Cardiac fibroblast (primary cell): Measurements from ENCODE around the gene RAB15.

Experiments
- DNase-seq, 2 donors: peaks; one replicate each; pipeline versions ENCODE4 v3.0.0 to v3.0.0-alpha.2; 2010; ENCODE audit warnings: low read depth in 2 of 2
- H3K4me3 ChIP-seq, 2 donors: replicated peaks in 1 of 2; 1 replicate in 1 of 2; 2 replicates in 1 of 2; pipeline ENCODE4 v1.5.1; 2011; ENCODE audit warnings: low read depth in 2 of 2, low read length in 2 of 2, mild to moderate bottlenecking in 2 of 2, moderate library complexity in 1 of 2
- TF ChIP-seq, protein P1 (sequence below): IDR thresholded peaks from one replicate; pipeline ENCODE4 v1.5.1; 2011; ENCODE audit warnings: low read depth, mild to moderate bottlenecking, low read length, inconsistent platforms

RAB15 gene

DNA sequence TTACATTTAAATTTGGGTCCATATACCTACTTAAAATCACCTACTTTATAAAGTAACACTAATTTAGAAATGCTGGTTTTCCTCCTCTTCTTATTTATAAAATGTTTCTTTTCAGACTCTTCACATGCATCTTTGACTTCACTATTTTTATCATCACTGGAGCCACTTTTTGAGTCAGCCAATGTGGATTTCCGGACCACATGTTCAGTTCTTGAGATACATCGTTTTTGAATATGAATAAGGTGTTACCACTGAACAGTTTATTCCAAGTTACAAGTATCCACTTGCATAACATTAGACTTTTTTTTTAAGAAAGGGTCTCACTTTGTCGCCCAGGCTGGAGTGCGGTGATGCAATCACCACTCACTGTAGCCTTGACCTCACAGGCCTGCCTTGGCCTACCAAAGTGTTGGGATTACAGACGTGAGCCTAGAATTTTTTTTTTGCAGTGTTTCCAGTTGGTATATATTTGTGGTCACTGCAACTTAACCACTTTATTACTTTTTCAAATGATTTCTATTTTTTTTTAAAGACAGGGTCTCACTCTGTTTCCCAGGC, 20.3 kb upstream of the RAB15 start:
- TF ChIP-seq, protein P1, sequence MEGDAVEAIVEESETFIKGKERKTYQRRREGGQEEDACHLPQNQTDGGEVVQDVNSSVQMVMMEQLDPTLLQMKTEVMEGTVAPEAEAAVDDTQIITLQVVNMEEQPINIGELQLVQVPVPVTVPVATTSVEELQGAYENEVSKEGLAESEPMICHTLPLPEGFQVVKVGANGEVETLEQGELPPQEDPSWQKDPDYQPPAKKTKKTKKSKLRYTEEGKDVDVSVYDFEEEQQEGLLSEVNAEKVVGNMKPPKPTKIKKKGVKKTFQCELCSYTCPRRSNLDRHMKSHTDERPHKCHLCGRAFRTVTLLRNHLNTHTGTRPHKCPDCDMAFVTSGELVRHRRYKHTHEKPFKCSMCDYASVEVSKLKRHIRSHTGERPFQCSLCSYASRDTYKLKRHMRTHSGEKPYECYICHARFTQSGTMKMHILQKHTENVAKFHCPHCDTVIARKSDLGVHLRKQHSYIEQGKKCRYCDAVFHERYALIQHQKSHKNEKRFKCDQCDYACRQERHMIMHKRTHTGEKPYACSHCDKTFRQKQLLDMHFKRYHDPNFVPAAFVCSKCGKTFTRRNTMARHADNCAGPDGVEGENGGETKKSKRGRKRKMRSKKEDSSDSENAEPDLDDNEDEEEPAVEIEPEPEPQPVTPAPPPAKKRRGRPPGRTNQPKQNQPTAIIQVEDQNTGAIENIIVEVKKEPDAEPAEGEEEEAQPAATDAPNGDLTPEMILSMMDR: no peak
- no peak overlapping the region for H3K4me3 ChIP-seq
- DNase-seq: no peak

DNA sequence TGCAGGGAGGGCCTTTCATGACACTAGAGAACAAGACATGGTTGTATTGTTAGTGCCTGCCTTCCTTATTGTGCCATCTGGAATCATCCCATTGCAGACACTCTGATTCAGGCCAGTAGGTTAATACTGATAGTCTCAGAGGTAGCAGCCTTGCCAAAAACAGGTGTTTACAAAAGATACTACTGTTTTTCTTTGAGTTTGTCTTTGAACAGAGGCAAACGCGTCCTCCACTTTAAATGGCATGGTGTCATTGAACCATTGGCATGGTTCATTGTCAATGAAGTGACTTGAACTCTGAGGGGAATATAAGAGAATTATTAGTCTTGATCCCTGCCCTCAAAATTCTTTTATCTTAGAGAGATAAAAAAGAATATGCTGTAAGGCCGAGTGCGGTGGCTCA, 18.8 kb upstream of the RAB15 start:
- TF ChIP-seq, protein P1: no peak
- no peak overlapping the region for H3K4me3 ChIP-seq
- no peak for DNase-seq

DNA sequence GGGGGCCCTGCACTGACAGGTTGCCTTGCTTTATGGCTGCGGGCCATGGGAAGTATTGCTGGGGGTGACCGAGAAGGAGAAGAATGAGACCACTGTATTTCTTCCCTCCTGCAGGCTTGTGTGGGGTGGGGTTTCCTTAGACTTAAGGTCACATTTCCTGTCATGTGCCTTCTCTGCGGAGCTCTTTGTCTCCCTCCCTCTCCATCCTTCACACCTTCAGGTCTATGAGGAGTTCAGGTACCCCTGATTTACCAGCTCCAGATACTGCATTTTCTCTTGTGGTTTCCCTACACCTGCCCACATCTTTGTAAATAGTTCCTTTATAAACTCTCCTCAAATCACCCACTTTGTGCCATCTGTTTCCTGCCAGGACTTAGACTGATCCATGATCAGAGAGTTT, 18.2 kb upstream of the RAB15 start:
- DNase-seq: no peak
- H3K4me3 ChIP-seq: no peak overlapping the region
- TF ChIP-seq, protein P1: no peak

DNA sequence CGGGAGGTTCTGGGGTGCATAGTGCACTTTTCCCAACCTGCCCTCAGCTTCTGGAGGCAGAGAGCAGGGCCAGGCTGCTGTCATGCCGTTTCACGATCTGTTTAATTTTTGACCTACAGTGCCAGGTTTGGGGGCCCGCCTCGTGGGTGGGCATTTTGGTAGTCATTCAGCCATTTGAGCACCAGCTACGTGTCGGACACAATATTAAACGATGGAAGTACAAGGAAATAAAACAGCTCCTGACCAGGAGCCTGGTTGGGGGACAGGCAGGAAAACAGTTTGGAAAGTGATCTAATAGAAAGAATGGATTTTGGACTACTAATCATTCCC, 15.3 kb upstream of the RAB15 start:
- peak overlapping the region; percentile 78 to 92 for H3K4me3 ChIP-seq
- no peak for DNase-seq
- TF ChIP-seq, protein P1: no peak

DNA sequence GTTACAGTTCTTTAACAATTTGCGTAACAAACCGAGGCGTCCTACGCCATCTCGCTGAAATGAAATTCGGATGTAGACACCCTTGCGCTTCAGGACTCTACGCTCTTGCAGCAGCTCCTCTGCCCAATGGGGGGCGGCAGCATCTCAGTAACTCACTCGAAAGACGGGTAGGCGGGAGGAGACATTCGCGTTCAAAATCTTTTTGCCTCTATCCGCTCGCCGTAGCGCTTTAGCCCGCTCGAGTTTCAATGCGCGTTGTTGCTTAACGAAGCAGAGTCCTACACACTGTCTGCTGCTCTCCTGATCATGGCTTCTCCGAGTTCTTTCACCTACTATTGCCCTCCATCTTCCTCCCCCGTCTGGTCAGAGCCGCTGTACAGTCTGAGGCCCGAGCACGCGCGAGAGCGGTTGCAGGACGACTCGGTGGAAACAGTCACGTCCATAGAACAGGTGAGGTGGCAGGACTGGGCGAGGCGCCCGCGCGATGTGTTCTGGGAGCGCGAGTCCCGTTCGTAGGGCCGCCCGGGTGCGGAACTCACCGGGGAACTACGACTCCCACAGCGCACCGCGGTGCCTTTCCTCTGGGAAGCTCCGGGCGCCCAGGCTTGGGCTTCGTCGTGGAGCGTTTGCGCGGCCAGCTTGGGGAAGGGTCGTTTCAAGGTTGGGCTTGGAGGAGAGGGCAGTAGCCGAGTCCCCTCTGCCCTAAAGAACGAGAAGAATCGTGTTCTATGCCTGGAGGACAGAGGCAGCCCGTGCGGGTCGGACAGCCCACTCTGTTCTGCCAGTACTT, 14.7 kb upstream of the RAB15 start, which contains the start of gene FNTB:
TSS of gene FNTB (plus strand) at position 248 of the 790 bp plus-strand sequence. CDS start at position 307, 59 bp downstream.
- peak; percentile 98 for DNase-seq
- TF ChIP-seq, protein P1: peak; percentile 67
- H3K4me3 ChIP-seq: peak within 1 kb of the TSS; percentile 78 to 92

DNA sequence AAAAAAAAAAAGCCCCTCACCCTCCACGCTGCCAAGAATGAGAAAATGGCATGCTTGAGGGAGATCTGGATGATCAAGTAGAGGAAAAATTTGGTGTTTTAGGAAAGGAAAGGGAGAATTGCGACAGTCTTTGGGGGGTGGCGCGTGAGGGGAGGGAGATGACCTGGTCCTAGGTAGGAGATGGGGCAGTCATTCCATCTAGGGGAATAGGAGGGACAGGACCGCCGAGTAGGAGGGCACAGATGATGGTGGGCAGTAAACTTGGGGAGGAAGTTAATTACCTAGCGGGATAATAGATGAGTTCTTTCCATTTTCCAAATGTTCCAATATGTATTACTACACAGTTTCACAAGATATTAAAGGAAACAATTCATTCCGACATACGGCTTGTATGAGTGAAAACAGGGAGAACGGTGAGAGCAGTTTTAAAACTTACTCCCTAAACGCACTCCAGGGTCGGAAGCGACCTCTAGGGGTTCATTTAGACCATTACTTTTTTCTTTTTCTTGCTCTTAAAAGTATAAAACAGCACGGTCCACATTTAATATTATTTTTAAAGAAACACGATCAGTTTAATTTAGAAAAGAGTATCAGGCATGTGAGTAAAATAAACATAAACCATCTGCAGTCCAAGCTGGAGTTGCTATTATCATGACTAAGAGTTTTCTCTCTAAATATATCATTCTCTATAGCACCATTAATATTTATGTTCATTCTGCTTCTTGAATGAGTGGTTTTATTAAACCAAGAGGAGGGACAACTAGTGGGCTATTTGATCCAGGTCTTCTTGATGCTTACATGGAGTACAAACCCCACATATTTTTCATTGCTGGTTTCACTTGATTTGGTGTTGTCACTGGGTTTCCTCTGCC, 11.5 kb upstream of the RAB15 start:
- peak; percentile 77 to 79 for DNase-seq
- TF ChIP-seq, protein P1: peak; percentile 65
- peak overlapping the region; percentile 2 to 31 for H3K4me3 ChIP-seq
